ENCODE results near the gene OBSCN. TPM values are rescaled to one million over a fixed set of nuclear protein-coding genes. Genes with fewer than 3 reads are reported as not detected.
"Not testable (repeated sequence)": the region's sequence is repeated elsewhere in the genome, so short reads cannot be mapped to it uniquely, and the experiment has no call there.

OBSCN gene
- total RNA-seq, 1 donor from 2014 or later, result 1.5 TPM

DNA sequence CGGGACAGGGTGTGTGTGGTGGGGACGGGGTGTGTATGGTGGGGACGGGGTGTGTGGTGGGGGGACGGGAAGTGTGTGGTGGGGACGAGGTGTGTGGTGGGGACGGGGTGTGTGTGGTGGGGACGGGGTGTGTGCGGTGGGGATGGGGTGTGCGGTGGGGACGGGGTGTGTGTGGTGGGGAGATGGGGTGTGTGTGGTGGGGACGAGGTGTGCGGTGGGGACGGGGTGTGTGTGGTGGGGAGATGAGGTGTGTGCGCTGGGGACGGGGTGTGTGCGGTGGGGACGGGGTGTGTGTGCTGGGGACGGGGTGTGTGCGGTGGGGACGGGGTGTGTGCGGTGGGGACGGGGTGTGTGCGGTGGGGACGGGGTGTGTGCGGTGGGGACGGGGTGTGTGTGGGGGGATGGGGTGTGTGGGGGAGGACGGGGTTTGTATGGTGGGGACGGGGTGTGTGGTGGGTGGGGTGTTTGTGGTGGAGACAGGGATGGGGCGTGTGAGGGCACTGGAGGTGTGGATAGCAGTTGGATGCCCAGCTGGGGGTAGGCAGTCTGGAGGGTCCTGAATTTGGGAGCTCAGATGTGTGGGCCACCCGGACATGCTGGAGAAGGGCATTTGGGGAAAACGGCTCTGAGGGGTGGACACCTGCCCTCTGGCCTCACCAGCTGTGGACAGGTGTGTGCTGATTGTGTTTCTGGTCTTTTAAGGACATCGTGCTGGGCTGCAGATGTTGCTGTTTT, 25.4 kb upstream of the OBSCN start:
- DNase-seq (ENCODE audit: extremely low read depth, low read depth, low spot score), result no peak

DNA sequence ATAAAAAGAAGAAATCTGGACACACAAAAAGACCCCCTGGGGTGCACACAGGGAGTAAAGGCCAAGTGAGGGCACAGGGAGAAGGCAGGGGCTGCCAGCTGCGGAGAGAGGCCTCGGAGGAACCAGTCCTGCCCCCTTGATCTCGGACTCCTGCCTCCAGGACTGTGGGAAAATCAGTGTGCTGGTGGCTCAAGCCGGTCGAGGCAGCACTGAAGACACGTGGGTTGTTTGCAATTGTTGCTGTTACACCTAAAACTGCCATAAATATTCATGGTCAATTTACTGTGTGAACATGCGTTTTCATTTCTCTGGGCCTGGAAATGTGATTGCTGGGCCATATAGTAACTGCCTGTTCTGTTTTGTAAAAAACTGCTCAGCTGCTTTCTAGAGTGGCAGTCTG, 23.7 kb upstream of the OBSCN start:
- DNase-seq (ENCODE audit: extremely low read depth, low read depth, low spot score), result no peak

DNA sequence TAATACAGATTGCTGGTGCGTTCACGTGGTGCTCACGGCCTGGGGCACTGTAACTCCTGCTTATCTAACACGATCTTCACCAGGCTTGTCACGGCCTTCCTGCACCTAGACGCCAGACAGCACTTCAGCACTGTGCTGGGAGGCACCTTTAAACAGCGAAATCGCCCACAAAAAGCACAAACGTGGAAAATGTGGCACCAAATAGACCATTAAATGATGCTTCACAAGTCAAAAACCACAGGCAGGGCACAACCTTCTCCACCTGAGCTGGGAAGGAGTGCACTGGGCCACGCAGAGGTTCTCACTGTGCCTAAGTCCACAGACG, 22.2 kb upstream of the OBSCN start:
- no peak for DNase-seq (ENCODE audit: extremely low read depth, low read depth, low spot score)

DNA sequence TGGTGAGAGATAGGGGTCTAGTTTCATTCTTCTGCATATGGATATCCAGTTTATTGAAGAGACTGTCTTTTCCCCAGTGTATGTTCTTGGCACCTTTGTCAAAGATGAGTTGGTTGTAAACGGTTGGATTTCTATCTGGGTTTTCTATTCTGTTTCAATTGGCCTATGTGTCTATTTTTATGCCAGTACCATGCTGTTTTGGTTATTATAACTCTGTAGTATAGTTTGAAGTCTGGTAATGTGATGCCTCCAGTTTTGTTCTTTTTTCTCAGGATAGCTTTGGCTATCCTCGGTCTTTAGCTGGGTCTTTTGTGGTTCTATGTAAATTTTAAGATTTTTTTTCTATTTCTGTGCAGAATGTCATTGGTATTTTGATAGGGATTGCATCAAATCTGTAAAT, 19.6 kb upstream of the OBSCN start:
- not testable (repeated sequence) for DNase-seq (ENCODE audit: extremely low read depth, low read depth, low spot score)

DNA sequence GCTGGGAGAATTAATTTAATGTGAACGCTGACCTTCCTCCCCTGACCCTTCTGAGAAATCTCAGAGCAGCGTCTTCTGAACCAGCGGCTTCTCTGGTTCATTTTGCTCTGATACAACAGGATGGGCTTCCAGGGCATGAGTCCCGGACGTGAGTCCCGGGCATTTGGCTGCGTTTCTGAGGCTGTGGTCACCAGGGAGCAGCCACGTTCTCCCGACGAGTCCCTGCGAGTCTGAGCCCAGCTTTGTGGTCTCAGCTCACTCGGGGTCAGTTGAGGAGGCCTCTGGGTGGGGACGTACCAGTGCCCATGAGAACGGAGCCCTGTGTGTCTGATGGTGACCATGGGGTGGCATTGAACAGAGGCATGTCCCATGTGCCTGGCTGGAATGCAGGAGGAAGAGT, 17.7 kb upstream of the OBSCN start:
- DNase-seq (ENCODE audit: extremely low read depth, low read depth, low spot score), result no peak

DNA sequence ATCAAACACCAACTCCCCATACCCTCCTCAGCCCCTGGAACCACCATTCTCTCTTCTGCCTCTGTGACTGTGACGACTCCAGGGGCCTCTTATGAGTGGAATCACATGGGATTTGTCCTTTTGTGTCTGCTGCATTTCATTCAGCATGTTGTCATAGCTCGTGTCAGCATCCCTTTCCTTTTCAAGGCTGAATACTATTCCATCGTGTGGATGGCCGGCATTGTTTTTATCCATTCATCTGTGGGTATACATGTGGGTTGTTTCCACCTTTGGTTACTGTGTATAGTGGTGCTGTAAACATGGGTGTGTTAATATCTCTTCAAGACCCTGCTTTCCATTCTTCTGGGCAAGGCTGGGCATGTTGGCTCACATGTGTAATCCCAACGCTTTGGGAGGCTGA, 17.1 kb upstream of the OBSCN start:
- no peak for DNase-seq (ENCODE audit: extremely low read depth, low read depth, low spot score)

DNA sequence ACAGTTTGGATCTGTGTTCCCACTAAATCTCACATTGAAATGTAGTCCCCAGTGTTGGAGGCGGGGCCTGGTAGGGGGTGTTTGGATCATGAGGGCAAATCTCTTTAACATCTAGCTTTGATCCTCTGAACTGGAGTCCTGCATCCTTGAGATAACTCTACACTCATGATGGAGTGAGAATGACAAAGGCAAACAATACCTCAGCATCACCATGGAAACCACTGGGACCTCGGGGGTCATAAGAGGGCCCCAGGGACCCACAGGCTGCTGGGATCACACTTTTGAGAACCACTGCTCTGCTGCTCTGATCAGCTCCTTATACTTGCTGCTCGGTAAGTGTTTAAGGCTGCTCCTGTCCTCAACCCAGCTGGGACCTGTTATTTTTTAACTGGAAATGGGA, 13.4 kb upstream of the OBSCN start:
- no peak for DNase-seq (ENCODE audit: extremely low read depth, low read depth, low spot score)

DNA sequence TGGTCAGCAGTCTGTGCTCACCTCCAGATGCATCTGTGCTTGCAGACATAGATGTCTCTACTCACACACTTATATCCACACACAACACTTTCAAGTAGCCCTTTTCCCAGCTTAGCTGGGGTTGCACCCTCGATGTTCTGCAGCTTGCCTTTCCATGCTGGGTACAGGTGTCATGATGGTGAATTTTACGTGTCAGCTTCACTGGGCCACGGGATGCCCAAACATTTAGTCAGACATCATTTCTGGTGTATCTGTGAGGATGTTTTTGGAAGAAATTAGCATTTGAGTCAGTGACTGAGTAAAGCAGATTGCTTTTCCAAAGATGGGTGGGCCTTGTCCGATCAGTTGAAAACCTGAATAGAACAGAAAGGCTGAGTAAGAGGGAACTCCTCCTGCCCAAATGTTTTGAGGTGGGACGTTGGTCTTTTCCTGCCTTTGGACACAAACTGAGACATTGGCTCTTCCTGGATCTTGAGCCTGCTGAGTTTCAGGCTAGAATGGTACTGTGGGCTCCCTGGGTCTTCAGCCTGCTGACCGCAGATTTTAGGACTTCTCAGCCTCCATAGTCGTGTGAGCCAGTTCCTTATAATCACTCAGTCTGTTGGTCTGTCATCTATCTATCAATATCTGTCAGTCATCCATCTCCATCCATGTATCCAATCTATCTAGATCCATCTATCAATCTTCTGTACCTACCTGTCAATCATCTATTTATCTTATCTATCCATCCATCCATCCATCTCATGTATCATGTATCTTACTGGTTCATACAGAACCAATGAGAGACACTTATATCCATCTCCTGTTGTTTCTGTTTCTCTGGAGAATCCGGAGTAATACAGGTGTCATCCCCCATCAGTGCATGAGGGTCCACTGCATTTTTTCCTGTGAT, 12.7 kb upstream of the OBSCN start:
- DNase-seq (ENCODE audit: extremely low read depth, low read depth, low spot score), result no peak

DNA sequence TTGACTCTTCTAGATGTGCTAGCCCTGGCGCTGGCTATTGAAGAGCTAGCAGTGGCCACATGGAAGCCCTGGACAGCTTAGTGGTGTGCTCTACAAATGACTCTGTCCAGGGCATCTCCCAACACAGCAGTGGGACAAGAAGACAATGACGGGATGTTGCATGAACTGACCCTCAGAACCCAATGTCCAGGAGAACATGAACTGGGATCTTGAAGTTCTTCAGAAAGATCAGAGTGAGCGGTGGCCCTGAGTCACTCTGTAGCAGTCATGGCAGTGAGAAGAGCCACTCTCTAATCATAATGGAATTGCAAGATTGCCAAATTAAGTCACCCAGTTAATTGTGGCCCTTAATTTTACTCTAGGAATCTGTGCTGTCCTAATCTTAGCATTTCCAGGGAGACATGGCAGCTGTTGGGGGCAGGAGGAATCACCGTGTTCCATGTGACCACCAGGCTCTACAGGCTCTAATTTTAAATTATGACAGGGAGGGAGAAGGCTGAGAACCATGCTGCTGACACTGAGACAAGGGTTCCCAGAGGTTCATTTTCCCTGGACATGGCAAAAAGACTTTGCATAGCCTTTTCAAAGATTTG, 10.2 kb upstream of the OBSCN start:
- DNase-seq (ENCODE audit: extremely low read depth, low read depth, low spot score), result no peak

DNA sequence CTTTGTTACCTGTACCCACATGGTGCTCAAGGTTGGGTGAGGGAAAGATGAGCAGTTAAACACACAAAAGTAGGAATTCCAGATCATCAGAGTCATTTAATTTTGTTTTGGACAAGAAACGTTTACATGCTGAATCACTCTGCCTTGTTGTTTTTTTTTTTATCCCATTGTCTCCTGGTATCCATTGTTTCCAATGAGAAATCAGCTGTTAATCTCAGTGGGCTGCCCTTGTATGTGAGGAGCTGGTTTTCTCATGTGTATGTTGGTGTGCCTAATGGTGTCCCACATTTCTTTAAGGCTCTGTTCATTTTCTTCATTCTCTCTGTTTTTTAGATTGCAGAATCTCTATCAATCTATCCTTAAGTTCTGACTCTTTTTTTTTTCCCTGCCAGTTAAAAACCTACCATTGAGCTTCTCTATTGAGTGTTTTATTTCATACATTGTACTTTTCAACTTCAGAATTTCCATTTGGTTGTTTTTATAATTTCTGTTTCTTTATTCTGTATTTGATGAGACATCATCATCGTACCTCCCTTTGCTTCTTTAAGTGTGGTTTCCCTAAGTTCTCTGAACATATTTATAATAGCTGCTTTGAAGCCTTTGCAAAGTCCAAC, 8.8 kb upstream of the OBSCN start:
- DNase-seq (ENCODE audit: extremely low read depth, low read depth, low spot score), result no peak

DNA sequence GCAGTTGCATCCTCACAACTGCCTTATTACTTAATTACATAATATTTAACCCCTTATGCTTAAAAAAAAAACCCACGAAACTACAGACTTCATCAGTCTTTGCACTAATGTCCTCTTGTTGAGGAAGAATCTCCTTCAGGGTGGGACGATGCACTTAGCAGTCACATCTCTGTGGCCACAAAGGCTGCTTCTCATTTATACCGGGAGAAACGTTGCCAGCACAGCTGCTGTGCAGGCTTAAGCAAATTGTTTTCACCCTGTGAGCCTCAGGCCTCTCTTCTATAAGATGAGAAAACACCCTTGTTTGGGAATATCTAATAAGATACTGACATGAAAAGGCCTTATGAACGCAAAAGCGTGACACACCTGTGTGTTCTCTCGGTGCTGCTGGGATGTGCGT, 2.9 kb upstream of the OBSCN start:
- DNase-seq (ENCODE audit: extremely low read depth, low read depth, low spot score), result no peak

DNA sequence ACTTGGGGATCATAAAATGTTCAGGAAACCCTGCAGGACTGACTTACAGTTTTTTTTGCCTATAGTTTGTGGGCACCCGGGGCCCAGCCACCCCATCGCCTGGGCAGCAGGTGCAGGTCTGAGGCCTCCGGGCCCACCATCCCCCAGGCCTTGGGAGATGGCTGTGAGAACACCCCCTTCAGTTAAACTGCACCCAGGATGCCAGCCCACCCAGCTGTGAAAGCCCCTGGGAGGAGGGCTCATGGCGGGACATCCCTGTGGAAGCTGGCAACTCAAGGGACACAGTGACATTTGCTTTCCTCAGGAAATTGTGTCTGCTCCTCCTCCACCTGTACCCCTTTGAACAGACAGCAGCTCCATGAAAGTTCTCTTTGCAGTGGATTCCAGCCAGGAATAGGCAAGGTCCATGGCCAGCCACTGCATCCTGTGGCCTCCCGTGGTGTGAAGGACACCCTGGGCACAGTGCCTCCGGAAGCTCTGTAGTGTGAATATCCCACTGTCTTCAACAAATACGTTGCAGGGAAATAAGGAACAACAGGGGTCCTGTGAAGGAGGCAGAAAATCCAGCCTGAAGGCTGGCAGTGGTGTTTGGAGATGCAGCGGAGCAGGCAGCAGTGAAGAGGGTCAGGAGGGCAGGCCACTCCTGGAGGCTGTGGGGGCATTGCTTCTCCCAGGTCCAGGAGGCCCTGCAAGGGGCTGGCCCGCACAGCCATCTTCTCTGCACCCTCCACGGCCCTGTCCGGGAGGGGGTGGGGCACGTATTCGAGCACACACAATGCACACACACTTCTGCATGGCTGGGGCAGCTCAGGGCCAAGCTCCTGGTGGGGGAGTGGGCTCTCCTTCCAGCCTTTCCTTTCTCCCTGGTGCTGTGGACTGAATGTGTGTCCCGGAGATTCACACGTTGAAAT, 2.1 kb upstream of the OBSCN start:
- DNase-seq (ENCODE audit: extremely low read depth, low read depth, low spot score), result no peak

DNA sequence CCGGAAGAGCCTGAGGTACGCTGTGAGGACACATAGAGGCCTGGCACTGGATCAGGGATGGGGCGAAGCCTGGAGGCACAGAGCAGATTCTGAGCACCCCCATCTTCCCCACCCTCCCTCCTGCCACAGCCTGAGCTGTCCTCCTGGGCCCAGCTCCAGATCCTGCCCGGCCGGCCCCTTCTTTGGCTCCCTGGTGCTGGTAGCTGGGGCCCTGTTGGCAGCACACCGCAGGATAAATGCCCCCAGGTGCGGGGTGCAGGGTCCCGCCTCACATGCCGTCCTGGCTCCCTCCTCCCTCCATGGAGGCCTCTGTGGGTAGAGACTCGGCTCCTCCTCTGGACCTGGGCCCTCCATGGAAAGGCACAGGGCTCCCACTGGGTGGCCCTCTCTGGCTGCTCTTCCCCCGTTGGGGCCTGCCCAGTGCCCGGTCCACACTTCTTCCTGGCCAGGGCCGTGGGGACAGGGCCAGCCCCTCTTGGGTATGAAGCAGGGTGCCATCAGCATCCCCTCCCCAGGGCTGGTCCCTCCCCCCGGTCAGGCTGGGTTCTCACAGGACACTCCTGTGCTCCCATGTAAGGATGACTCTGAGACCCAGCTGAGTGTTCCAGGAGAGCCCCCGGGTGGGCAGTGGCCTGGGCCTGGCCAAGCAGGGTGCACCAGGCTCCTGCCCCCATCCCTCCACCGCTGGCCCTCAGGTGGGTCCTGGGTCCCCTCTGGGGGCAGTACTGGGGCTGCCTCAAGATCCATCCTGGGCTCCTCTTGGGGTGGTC, 1.1 kb upstream of the OBSCN start:
- no peak for DNase-seq (ENCODE audit: extremely low read depth, low read depth, low spot score)

DNA sequence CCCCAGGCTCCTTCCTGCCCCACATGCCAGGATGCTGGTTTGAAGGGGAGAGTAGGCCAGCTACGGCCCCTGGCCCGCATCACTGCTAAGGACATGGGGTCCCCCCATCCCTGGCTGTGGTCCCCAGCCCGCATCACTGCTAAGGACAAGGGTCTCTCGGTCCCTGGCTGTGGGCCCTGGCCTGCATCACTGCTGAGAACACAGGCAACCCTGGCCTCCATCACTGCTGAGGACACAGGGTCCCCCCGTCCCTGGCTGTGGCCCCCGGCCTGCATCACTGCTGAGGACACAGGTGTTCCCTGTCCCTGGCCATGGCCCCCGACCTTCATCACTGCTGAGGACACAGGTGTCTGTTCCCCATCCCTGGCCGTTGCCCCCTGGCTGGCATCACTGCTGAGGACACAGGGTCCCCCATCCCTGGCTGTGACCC, 448 bp upstream of the OBSCN start:
- no peak for DNase-seq (ENCODE audit: extremely low read depth, low read depth, low spot score)

DNA sequence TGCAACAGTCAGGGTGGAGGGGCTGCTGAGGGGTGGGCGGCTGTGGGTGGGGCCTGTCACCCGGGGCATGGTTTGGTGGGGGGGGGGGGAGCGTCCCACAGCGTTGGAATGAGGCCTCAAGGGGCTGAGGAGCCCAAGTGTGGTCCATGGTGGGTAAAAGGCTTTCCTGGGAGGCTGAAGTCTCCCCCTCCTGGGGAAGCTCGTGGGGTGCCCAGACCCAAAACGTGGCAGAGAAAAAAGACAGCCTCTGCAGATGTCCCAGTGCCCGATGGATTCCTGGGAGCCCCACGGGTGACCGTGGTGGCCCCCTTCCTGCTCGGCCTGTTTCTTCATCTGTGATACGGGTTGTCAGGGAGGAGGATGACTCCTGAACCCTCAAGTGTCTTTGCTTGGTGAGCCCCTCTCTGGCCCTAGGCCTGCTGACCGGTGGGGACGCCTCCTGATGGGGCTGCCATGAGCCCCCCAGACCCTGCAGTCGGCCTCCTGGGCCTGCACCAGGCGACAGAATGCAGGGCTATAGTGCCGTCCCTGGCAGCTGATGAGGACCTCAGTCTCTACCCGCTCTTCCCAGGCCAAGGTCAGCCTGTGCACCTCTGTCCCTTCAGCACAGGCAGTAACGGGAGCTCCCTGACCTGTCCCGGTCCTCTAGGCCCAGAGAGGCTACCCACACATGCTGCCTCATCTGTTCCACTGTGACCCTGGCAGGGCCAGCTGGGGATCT, 1.1 kb downstream of the OBSCN start:
- no peak for DNase-seq (ENCODE audit: extremely low read depth, low read depth, low spot score)

DNA sequence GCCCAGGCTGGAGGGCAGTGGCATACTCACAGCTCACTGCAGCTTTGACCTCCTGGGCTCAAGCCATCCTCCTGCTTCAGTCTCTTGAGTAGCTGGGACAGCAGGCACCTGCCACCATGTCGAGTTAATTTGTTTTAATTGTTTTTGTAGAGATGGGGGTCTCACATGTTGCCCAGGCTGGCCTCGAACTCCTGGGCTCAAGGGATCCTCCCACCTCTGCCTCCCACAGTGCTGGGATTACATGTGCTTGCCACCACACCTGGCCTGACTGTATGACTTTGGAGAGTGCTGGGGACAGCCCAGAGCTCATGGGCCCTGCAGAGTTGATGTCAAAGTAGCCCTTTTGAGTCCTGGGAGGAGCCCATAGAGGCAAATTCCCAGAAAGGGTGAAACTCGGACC, 1.8 kb downstream of the OBSCN start:
- DNase-seq (ENCODE audit: extremely low read depth, low read depth, low spot score), result no peak

DNA sequence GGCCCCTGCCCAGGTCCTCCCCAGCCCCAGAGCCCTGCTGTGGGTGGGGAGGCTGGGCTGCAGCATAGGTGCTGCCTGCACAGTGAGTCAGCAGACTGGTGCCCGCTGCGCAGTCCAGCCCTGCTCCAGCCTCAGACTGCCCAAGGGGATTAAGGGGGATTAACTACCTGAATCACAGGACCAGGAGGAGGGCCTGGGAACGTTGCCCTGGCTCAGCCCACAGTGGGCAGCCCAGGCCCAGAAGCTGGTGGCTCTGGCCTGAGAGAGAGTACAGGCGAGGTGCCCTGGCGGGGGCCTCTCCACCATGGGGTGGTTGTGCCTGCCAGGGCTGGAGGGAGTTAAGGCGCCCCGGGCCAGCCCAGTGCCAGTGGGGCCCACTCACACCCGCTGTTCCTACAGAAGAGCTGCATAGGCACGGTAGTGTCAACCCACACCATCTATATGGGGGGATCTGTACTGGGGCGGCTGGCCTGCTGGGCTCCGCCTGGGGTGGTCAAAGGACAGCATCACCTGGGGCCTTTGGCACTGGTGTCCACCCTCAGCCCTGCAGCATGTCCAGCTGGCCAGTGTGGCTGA, 2.3 kb downstream of the OBSCN start:
- DNase-seq (ENCODE audit: extremely low read depth, low read depth, low spot score), result no peak

DNA sequence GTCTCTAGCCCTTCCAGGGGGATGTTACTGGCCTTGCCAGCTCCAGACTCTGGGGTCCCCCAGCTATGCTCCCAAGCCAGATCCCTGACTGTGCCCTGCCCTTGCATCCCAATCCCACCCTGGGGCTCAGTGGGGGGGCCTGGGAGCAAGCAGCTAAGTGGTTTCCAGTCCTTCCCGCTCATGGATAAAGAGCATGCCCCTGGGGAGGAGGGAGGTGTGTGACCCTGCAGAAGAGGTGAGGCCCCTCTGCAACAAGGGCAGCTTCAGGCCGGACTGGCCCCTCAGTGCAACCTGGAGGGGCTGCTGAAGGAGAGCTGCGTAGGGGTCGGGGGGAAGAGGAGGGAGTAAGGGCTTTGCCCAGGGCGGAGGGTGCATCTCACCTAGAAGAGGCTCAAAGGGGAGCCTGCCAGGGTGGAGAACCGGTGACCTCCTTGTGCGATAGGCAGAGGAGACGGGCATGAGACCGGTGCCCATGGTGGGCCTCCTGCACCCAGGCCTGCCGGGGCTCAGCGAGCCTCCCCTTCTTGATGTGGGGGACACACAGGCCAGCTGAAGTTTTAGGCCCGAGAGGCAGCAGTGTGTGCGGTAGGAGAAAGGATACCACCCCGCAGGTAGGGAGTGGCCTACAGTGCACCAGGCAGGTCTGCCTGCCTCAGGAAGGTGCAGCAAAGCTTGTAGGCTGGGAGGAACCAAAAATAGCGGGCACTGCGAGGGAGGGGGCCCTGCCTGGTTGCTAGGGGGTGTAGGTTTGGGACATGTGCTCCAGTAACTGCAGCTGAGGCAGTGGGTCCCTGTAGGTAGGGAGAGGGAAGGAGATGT, 3.1 kb downstream of the OBSCN start:
- no peak for DNase-seq (ENCODE audit: extremely low read depth, low read depth, low spot score)

Measured in glomerular endothelial cell (primary cell).